HL-60/S4 treated with phorbol 12-myristate 13-acetate at 8.2 ng/mL for 4 days and 3 days (cell line): Measurements from ENCODE around the gene CPA1.

Experiments
- in situ Hi-C: fragments of 300-500 bp; cut with MboI; formaldehyde crosslinking; loops from 2 replicates; pipeline ENCODE4 v1.15.0; 2022; ENCODE audit warnings: low sequenced_read_pairs

CPA1 gene

DNA sequence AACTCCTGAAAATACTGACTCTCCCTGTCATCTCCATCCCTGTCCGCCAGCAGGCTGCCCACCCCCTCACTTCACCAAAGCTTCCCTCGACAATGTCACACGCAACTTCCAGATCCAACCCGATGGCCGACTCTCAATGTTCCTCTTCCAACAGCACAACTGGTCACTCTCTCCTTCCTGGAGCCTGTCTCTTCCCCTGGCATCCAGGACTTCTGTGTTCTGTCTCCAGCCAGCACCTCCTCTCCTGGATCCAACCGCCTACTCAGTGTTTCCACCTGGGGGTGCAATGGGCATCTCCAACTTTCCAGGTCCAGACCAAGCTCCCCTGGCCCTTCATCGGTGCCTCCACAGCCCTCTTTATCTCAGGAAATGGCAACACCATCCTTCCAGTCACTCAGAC lies 27.1 kb upstream of the CPA1 start:
- in situ Hi-C loops, result no loop called here

DNA sequence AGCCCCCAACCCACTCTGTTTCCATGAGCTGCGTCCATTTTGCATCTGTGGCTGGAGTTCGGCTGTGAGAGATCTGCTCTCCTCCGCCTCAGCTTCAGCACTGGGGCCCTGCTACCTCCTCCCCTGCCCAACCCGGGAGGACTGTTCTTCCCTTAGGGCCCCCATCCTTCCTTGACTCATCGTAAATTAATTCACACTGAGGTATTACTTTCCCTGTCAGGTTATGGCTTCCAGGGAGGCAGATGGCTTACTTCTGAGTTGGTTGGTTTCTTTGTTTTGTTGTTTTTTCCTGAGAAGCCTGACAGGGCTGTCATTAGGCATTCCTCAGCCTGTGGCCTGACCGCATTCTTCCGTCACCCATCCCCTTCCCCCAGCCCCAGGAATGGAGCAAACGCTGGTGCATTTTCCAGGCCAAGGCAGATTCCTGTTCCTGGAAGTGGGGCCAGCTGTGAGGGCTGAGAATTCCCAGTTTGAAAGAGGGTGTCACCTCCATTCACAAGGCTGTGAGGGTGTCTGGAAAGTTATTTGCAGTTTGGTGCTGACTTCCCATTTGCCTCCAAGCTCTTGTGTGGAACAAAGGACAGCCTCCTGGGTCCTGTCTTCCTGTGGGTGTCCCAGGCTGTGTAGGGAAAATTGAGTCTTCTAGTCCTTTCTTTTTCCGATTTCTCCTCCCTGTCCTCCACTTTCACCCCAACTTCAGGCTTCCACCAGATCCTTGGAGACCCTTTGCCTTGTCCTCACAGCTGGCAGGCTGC lies 24.0 kb upstream of the CPA1 start:
- in situ Hi-C loops, result no loop called here

GRCh38 chr7:130356876-130357611 lies 23.2 kb upstream of the CPA1 start:
- in situ Hi-C loops, result no loop called here

- in situ Hi-C loops, result no loop called here
Measured at GRCh38 chr7:130358471-130358870, 21.8 kb upstream of the CPA1 start.

DNA sequence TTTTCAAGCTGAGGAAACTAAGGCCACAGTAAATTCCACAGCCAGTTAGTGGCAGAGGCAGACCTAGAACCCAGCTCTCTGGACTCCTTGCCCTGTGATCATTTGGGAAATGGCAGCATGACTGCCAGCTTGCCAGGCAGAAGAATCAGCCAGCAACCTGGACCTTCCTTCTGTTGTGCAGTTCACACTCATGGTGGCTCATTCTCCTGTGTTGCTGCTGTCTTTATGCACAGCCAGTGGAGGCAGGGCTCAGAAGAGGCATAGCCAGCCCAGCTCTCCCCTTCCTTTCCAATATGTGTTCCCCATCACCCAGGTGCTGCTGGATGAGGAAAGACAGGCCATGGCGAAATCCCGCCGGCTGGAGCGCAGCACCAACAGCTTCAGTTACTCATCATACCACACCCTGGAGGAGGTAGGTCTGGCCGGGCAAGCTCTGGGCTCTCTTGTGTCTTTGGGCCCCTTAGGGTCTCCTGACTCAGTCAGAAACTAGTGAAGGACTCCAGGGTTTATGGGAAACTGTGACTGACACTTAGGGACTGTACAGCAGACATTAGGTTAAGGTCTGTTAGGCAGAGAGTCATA lies 20.9 kb upstream of the CPA1 start:
- in situ Hi-C loops, result no loop called here

DNA sequence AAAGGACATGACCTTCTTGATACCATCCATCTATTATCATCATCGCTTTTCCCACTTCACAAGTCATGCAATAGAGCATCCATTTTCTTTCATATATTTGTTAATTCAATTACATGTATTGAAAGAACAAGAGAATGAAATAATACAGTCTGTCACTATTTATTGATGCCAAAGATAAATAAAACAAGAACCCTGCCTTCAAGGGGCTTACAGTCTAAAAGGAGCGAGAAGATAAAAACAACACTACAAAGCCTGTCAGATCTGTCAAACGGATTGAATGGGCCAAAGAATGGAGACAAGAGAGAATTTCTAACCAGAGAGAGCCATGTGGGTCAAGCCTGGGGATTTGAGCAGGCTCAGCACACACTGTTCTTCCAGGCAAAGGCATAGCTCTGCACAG lies 19.8 kb upstream of the CPA1 start:
- in situ Hi-C loops, result no loop called here

DNA sequence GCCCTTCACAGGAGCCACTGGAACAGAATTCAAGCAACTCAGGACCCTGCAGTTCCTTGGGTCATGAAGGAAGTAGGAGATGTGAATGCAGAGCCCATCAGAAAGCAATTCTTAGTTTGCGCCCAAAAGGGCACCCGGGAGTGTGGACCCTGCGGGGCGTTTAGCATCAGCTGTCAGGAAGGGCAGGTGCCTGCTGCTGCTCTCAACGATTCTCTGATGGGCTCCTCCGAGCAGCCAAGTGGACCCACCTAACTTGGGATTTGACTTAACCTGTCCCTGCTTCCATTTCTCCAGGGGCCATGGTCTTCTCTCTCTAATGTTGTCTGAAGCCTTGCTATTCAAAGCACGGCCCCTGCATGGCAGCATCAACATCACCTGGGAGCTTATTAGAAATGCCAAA lies 18.6 kb upstream of the CPA1 start:
- in situ Hi-C loops, result no loop called here

- in situ Hi-C loops, result no loop called here
Measured at GRCh38 chr7:130362251-130362816, 18.0 kb upstream of the CPA1 start.

GRCh38 chr7:130363026-130363847 lies 17.1 kb upstream of the CPA1 start:
- in situ Hi-C loops, result no loop called here

- in situ Hi-C loops, result no loop called here
Measured at GRCh38 chr7:130364451-130364850, 15.8 kb upstream of the CPA1 start.

- in situ Hi-C loops, result no loop called here
Measured at GRCh38 chr7:130365088-130365487, 15.2 kb upstream of the CPA1 start.

DNA sequence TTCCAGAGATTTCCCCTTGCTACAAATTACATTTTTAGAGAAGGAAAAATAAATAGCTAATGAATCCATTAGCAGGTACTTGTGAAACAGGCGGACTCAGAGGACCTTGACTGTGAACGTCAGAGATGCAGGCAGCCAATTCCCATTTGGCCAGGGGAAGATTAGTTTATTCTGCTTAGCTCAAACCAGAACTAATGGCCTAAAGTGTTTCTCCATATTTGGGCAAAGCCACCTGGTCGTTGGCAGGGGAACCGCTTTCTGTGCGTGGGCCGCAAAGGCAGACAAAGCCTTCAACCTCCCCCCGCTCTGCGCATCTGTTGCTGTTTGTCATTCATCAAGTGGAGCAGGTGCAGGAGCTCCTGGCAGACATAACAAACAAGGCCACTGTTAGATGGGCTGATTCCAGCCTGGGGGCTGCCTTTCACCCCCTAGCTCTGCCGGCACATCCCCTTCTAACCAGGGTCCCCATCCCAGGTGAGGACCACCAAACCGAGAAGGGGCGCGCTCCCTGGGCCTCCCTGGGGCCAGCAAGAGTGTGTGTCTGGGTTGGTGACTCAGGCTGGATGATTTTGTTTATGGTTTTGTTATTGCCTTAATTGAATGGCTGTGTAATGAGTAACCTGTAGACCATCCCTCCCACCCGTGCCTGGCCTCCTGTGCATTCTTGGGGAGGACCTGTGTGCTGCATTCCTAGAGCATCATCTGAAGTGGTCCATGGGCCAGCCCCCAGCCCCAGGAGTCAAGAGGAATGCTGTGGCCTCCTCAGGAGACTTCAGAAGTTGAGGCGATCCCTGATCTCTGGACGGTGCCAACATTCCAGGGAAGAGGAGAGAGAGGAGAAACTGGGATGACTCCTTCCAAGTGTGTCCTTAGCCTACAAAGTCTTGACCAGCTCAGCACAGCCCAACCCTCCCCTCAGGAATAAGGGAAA lies 14.5 kb upstream of the CPA1 start:
- in situ Hi-C loops, result no loop called here

GRCh38 chr7:130366564-130366963 lies 13.7 kb upstream of the CPA1 start:
- in situ Hi-C loops, result no loop called here

- in situ Hi-C loops, result no loop called here
Measured at GRCh38 chr7:130367088-130367755, 13.1 kb upstream of the CPA1 start.

GRCh38 chr7:130367836-130368746 lies 12.2 kb upstream of the CPA1 start:
- in situ Hi-C loops, result no loop called here

DNA sequence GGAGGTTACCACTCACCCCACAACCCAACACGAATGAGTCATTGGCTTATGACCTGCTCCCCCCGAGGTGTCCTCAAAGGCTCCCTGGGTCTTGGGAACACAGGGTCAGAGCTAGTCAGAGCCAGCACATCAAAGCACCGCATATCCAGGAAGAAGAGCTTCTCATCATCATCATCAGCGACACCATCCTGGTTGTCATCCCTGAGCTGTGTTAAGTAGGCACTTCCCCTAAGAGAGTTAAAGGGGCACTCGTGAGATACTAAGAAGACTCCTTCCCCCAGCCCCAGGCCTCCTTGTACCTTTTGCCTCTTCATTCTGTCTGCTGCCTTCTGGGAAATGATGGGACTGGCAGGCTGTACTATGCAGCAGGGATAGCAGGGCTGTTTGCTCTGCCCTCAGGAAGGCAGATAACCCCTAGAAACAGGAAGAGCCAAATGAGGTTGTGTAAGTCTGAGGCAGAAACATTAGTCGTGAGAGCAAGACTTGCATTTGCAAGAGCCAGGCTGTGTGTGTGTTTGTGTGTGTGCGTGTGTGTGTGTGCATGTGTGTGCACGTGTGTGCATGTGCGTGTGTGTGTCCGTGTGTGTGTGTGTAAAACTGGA lies 11.1 kb upstream of the CPA1 start:
- in situ Hi-C loops, result no loop called here

- in situ Hi-C loops, result no loop called here
Measured at GRCh38 chr7:130369831-130370550, 10.3 kb upstream of the CPA1 start.
